DND-41 (cell line): ENCODE measurements around the gene KHDC4.

Experiments used
- ATAC-seq: fragments of 200-7000 bp; cut with Tn5 transposase; 3 replicates; pipeline ENCODE4 v1.9.1; 2021; ENCODE audit warnings: low read depth; ENCODE audit not compliant: insufficient read depth
- DNase-seq: peaks from one replicate; pipeline ENCODE4 v3.0.0-alpha.2; 2020
- H2AFZ ChIP-seq: 2 replicates; pipeline ENCODE4 v1.6.0; 2012; ENCODE audit warnings: low read depth, low read length
- H3K27ac ChIP-seq: 2 replicates; pipeline ENCODE4 v1.5.1; 2012; ENCODE audit warnings: low read length, inconsistent platforms
- H3K27me3 ChIP-seq: fragments of 200-600 bp; sonication (generic); 2 replicates; pipeline ENCODE4 v1.6.0; 2012; ENCODE audit warnings: low read length, mild to moderate bottlenecking, inconsistent platforms; ENCODE audit not compliant: insufficient read depth, poor library complexity
- H3K36me3 ChIP-seq: 2 replicates; pipeline ENCODE4 v1.5.1; 2012; ENCODE audit warnings: low read length, inconsistent platforms; ENCODE audit not compliant: insufficient read depth
- H3K4me1 ChIP-seq: 2 replicates; pipeline ENCODE4 v1.5.1; 2012; ENCODE audit warnings: mild to moderate bottlenecking, low read length; ENCODE audit not compliant: insufficient read depth
- H3K4me2 ChIP-seq: 2 replicates; pipeline ENCODE4 v1.6.0; 2012; ENCODE audit warnings: mild to moderate bottlenecking, moderate library complexity, low read length, inconsistent platforms; ENCODE audit not compliant: insufficient read depth
- H3K4me3 ChIP-seq, 2 experiments: fragments of 200-600 bp in 1 of 2; shearing (Covaris generic) in 1 of 2; 2 replicates each; pipeline ENCODE4 v1.5.1; 2012 to 2016; ENCODE audit warnings: inconsistent platforms in 2 of 2, low read length in 2 of 2, mild to moderate bottlenecking in 2 of 2, low read depth in 1 of 2, moderate library complexity in 1 of 2
- H3K79me2 ChIP-seq: 2 replicates; pipeline ENCODE4 v1.6.0; 2012; ENCODE audit warnings: low read length, inconsistent platforms; ENCODE audit not compliant: insufficient read depth
- H3K9ac ChIP-seq: 2 replicates; pipeline ENCODE4 v1.6.0; 2012; ENCODE audit warnings: low read depth, mild to moderate bottlenecking, inconsistent platforms, low read length, moderate library complexity
- H3K9me3 ChIP-seq: 2 replicates; pipeline ENCODE4 v1.5.1; 2012; ENCODE audit warnings: low read length, moderate library complexity, mild to moderate bottlenecking, inconsistent platforms; ENCODE audit not compliant: insufficient read depth, severe bottlenecking
- H4K20me1 ChIP-seq: 2 replicates; pipeline ENCODE4 v1.6.0; 2012; ENCODE audit warnings: low read length; ENCODE audit not compliant: insufficient read depth
- EZH2 ChIP-seq: IDR thresholded peaks from 3 replicates; pipeline ENCODE4 v1.6.1; 2012; ENCODE audit warnings: borderline replicate concordance, low read depth, mild to moderate bottlenecking, moderate library complexity, low read length, inconsistent platforms; ENCODE audit not compliant: severe bottlenecking
- TF ChIP-seq, protein P1 (sequence below): IDR thresholded peaks from 2 replicates; pipeline ENCODE4 v1.5.1; 2012; ENCODE audit warnings: borderline replicate concordance, low read length, moderate library complexity, mild to moderate bottlenecking; ENCODE audit not compliant: poor library complexity, severe bottlenecking; ENCODE audit errors: extremely low read depth

The KHDC4 gene

DNA sequence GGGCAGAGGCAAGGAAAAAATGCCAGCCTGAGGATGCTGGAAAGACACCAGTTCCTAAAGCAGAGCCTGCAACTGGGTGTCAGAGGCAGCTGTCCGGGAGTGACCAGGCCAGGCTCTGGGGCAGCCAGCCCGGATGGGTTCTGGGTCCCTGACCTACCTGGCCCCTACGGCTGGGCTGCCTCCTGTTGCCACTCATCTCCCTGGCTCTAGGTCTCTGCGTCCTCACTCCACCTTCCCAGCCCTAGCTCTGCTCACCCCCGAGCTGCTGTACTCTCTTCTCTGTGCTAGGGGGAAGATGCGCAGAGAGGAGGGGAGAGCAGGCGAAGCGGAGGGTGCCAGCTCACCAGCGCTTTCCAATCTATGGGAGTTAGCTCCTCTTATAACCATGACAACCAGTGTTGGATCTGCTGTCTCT is 35.2 kb upstream of the KHDC4 start:
- Histone ChIP-seq H3K9me3 (no peaks in the 10 kb centered on the region), H3K79me2 (peaks cover 87% of the 10 kb centered on the region), H3K4me2 (no peak overlapping the region), H3K27ac (no peak overlapping the region), H3K36me3 (peaks cover 88% of the 10 kb centered on the region), H4K20me1 (peaks cover 83% of the 10 kb centered on the region), H3K27me3 (no peaks in the 10 kb centered on the region), H3K4me3 (no peak overlapping the region), H2AFZ (no peak overlapping the region), H3K9ac (no peak overlapping the region), H3K4me1 (peaks cover 19% of the 10 kb centered on the region)
- no peak for TF ChIP-seq EZH2
- TF ChIP-seq, protein P1, sequence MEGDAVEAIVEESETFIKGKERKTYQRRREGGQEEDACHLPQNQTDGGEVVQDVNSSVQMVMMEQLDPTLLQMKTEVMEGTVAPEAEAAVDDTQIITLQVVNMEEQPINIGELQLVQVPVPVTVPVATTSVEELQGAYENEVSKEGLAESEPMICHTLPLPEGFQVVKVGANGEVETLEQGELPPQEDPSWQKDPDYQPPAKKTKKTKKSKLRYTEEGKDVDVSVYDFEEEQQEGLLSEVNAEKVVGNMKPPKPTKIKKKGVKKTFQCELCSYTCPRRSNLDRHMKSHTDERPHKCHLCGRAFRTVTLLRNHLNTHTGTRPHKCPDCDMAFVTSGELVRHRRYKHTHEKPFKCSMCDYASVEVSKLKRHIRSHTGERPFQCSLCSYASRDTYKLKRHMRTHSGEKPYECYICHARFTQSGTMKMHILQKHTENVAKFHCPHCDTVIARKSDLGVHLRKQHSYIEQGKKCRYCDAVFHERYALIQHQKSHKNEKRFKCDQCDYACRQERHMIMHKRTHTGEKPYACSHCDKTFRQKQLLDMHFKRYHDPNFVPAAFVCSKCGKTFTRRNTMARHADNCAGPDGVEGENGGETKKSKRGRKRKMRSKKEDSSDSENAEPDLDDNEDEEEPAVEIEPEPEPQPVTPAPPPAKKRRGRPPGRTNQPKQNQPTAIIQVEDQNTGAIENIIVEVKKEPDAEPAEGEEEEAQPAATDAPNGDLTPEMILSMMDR, result no peak
- ATAC-seq, result no peak; the same call in 2 of the 3 replicates
- DNase-seq, result no peak

DNA sequence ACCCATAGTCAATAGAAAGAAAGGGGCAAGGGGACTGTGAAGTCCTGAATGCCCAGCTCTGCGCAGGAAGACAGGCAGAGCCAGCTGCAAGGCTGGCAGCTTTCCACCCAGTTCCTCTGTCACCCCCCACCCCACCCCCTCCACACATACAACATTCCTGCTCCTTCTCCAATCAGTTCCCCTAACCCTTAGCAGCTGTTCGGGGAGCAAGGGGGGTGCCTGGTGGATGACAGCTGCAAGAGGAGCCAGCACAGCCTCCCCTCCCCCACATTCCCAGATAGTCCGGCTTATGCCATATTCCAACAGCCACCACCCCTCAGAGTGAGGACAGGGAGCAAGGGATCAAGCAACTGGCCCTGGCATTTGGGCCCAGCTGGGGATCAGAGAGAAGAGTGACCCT is 34.5 kb upstream of the KHDC4 start:
- Histone ChIP-seq H3K9ac (no peak overlapping the region), H4K20me1 (peaks cover 79% of the 10 kb centered on the region), H3K4me2 (no peak overlapping the region), H3K9me3 (no peaks in the 10 kb centered on the region), H2AFZ (no peak overlapping the region), H3K4me1 (peaks cover 15% of the 10 kb centered on the region), H3K79me2 (peaks cover 79% of the 10 kb centered on the region), H3K4me3 (no peak overlapping the region), H3K27me3 (no peaks in the 10 kb centered on the region), H3K27ac (no peak overlapping the region), H3K36me3 (peaks cover 89% of the 10 kb centered on the region)
- TF ChIP-seq EZH2, result no peak
- TF ChIP-seq, protein P1, result no peak
- ATAC-seq, result no peak
- no peak for DNase-seq

DNA sequence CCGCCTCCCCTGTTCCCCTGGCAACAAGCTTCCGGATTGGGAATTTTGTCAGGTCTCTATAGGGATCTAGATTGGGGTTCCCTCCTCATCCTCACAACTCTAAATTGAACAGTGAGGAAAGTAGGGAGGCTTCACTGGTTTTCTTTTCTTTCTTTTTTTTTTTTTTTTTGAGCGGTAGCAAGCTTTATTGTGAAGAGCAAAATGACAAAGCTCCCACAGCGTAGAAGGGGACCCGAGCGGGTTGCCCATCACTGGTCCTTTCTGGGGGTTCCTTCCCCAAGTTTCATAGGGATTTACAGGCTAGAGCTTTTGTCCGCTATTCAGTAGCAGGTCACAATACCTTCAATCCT is 33.8 kb upstream of the KHDC4 start:
- no peak overlapping the region for H2AFZ ChIP-seq
- H3K9me3 ChIP-seq, result no peaks in the 10 kb centered on the region
- no peaks in the 10 kb centered on the region for H3K27me3 ChIP-seq
- peaks cover 75% of the 10 kb centered on the region for H3K79me2 ChIP-seq
- H4K20me1 ChIP-seq, result peaks cover 75% of the 10 kb centered on the region
- peaks cover 89% of the 10 kb centered on the region for H3K36me3 ChIP-seq
- ATAC-seq (no peak), DNase-seq (no peak)
- TF ChIP-seq, protein P1, result no peak
- TF ChIP-seq EZH2, result no peak
- no peak overlapping the region for H3K9ac ChIP-seq
- H3K27ac ChIP-seq, result no peak overlapping the region
- peaks cover 12% of the 10 kb centered on the region for H3K4me1 ChIP-seq
- no peak overlapping the region for H3K4me2 ChIP-seq
- H3K4me3 ChIP-seq, result no peak overlapping the region
